Left colon (tissue), 2 donors: Measurements from ENCODE around the gene SLC7A7. TPM values are rescaled to one million over a fixed set of nuclear protein-coding genes. Genes with fewer than 3 reads are reported as not detected.
"Not testable (repeated sequence)": the region's sequence is repeated elsewhere in the genome, so short reads cannot be mapped to it uniquely, and the experiment has no call there.

Source experiments
- ATAC-seq: fragments of 200-7000 bp; cut with Tn5 transposase; one replicate; pipeline ENCODE4 v1.9.1; 2020; ENCODE audit warnings: mild to moderate bottlenecking, moderate library complexity
- DNase-seq, 2 donors: peaks; one replicate each; pipeline ENCODE4 v3.0.0-alpha.2; 2020
- intact Hi-C, 2 donors: fragments of 100-400 bp; cut with DNase I in 1 of 2; cut with micrococcal nuclease in 1 of 2; formaldehyde crosslinking; loops; one replicate each; pipeline versions ENCODE4 v1.11.2 to v1.14.0; 2022; cut with DNase I, micrococcal nuclease
- total RNA-seq, 2 donors: library from RNA; stranded (reverse); fragmentation: NEBNext Ultra II Directional; extraction: Animal tissue kit (Norgen Biotek cat#: 25700); gene quantifications; one replicate each; pipeline ENCODE4 v1.2.1, GENCODE V29; 2021
- donor health status: DM: no; HTN: no; CAD: no.
- donor health status: DM: yes; HTN: yes; CAD: no.

The SLC7A7 gene
- total RNA-seq, 2 donors from 2014 or later, result 8.4 to 17.4 TPM

GRCh38 chr14:22829661-22830442, 14.6 kb upstream of the SLC7A7 start, which contains the start of gene MRPL52:
MRPL52 (plus strand) TSS chr14:22829887; CDS start chr14:22829913, 26 bp downstream.
- DNase-seq (peak; percentile 90 to 93), ATAC-seq (peak; percentile 98)
- intact Hi-C loops, result loop anchor here in 1 of 2 donors (10.0 kb wide), 1 partner anchor 275 kb away; no protein-coding TSS in a partner anchor

- intact Hi-C loops, result loop anchor here in 1 of 2 donors (10.0 kb wide), 1 partner anchor 274 kb away; no protein-coding TSS in a partner anchor
- not testable (repeated sequence) for ATAC-seq, DNase-seq
Measured at GRCh38 chr14:22829076-22829660, 13.9 kb upstream of the SLC7A7 start.

DNA sequence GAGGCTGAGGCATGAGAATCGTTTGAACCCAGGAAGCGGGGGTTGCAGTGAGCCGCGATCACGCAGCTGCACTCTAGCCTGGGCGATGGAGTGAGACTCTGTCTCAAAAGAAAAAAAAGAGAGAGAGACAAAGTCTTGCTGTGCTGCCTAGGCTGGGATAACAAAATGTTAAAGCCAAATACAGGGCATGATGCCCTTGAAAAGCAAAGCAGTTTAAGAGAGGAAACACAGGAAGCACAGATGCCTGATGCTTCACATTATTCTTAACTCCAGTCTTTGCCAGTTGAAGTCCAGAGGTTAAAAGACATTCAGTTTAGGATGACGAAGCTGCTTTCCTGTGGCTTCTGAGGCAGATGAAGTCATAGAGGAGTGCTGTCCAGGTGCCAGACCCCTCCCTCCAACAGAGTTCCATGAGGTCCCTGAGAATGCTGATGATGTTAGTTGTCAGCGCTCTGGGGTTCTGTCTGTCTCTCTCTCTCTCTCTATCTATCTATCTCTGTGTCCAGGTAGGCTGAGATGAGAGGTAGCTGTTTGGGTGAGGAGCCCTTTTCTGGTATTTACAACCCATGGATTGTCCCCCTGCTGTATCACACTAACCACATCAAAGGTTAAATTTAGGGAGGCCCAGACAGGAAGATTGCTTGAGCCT, 9.6 kb upstream of the SLC7A7 start:
- ATAC-seq, result no peak
- intact Hi-C loops, result loop anchor here in 1 of 2 donors (10.0 kb wide), 1 partner anchor 270 kb away; no protein-coding TSS in a partner anchor
- no peak for DNase-seq

- intact Hi-C loops, result loop anchor here in 1 of 2 donors (10.0 kb wide), 1 partner anchor 268 kb away; no protein-coding TSS in a partner anchor
- DNase-seq (peak; percentile 71 to 80), ATAC-seq (peak; percentile 75)
Measured at GRCh38 chr14:22822571-22823098, 7.4 kb upstream of the SLC7A7 start.

GRCh38 chr14:22822016-22822570, 6.9 kb upstream of the SLC7A7 start:
- intact Hi-C loops, result loop anchor here in 1 of 2 donors (10.0 kb wide), 1 partner anchor 267 kb away; no protein-coding TSS in a partner anchor
- ATAC-seq (peak; percentile 16), DNase-seq (peak in 1 of 2 donors; percentile 39)

- intact Hi-C loops, result loop anchor here in 1 of 2 donors (10.0 kb wide), 1 partner anchor 267 kb away; no protein-coding TSS in a partner anchor
- ATAC-seq (no peak), DNase-seq (no peak)
Measured at GRCh38 chr14:22821193-22822015, 6.2 kb upstream of the SLC7A7 start.

DNA sequence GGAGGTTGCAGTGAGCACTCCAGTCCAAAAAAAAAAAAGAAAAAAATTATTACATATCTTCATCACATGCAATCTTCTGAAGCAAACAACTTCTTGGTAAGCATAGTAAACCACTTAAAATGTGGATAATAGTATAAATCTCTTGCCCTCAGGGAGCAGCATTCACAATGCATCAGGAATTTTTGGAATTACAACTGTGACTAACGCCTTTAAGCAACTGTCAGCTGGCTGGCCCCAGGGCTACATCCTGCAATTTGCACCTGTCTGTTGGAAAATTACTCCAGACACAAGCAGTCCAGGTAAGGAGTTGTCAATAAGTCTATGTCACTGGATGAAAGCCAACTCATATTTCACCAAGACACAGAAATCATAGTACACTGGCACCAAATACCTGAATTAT, 5.5 kb upstream of the SLC7A7 start:
- ATAC-seq (no peak), DNase-seq (no peak)
- intact Hi-C loops, result loop anchor here in 1 of 2 donors (10.0 kb wide), 1 partner anchor 266 kb away; no protein-coding TSS in a partner anchor

GRCh38 chr14:22819151-22819988, 4.1 kb upstream of the SLC7A7 start:
- intact Hi-C loops, result no loop called here
- no peak for ATAC-seq
- DNase-seq, result peak; percentile 41 to 46

DNA sequence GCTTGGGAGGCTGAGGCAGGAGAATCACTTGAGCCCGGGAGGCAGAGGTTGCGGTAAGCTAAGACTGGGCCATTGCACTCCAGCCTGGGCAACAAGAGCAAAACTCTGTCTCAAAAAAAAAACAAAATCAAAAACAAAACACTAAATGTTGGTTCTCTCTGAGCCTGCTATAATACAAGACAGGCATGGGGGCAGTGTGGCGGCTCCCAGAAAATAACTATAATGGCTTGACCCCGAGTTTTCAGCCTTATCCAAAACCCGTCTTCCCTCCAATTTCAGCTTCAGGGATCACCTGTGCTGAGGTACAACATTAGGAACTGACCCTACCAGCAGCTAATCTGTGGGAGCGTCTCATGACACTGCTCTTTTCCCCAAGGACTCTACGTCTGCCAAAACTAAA, 862 bp downstream of the SLC7A7 start:
- ATAC-seq (no peak), DNase-seq (no peak)
- intact Hi-C loops, result no loop called here

GRCh38 chr14:22813145-22813544, 2.1 kb downstream of the SLC7A7 start:
- DNase-seq (no peak), ATAC-seq (no peak)
- intact Hi-C loops, result no loop called here

GRCh38 chr14:22812744-22813143, 2.5 kb downstream of the SLC7A7 start:
- ATAC-seq (no peak), DNase-seq (no peak)
- intact Hi-C loops, result no loop called here

DNA sequence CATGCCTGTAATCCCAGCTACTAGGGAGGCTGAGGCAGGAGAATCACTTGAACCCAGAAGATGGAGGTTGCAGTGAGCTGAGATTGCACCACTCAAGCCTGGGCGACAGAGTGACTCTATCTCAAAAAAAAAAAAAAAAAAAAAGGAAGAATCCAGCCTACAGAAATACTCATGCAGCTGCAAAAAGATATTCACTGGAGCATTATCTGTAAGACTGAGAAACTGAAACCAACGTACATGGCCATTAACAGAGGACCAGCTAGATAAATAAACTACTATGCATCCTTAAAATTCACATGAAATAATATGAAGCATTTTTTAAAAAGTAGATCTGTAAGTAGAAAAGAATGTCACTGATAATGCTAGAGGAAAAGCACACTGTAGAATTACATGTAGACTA, 3.5 kb downstream of the SLC7A7 start:
- no peak for DNase-seq
- intact Hi-C loops, result no loop called here

DNA sequence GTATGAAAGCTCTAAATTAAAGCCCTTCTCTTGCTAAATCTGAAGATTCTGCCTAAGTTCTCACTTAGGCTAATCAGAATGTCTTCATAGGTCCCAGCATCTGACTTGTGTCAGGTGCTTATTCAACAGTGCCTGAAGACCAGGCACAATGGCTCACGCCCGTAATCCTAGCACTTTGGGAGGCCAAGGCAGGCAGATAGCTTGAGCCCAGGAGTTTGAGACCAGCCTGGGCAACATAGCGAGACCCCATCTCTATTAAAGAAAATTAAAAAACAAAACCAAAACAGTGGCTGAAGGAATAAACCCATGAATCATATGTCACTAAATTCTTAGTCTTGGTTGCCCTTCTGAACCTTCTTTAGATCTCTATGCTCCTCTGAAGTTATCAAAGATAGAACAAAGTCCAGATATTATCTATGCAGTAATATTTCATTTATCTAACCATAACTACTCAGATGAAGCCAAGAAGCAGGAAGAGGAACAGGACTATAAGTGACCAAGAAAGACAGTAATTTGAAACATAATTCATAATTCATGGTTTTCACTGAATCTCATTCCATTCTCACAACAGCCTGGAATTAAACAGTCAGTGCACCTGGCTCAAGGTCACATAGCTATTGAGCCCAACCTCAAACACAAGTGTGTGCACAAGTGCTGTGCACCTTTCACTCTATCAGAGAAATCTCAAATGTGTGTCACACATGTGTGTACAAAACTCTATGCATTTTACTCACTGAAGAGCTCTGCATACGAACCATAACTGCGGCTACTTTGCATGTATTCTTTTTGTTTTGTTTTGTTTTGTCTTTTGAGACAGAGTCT, 6.6 kb downstream of the SLC7A7 start:
- intact Hi-C loops, result no loop called here
- ATAC-seq (peak; percentile 77), DNase-seq (no peak)

More for the DNA sequence above, 3.5 kb downstream of the SLC7A7 start:
- ATAC-seq, result no peak

DNA sequence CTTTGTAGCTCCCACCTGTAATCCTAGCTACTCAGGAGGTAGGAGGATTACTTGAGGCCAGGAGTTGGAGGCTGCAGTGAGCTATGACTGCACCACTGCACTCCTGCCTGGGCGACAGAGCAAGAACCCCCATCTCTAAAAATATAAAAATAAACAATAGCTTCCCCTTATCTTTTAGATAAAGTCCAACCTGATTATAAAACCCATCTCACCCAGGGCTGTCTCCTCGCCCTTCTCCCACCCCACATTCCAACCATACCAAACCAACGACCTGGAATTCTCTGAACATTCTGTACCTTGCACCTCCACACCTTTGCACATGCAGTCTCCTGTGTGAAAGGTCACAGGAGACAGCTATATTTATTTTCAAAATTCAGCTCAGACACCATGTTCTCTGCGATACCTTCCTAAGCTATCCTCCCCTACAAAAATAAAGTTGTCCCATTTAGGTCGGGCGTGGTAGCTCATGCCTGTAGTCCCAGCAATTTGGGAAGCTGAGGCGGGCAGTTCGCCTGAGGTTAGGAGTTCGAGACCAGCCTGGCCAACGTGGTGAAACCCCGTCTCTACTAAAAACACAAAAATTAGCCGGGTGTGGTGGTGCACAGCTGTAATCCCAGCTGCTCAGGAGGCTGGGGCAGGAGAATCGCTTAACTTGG, 7.7 kb downstream of the SLC7A7 start:
- ATAC-seq, result peak; percentile 79
- DNase-seq, result no peak
- intact Hi-C loops, result no loop called here

DNA sequence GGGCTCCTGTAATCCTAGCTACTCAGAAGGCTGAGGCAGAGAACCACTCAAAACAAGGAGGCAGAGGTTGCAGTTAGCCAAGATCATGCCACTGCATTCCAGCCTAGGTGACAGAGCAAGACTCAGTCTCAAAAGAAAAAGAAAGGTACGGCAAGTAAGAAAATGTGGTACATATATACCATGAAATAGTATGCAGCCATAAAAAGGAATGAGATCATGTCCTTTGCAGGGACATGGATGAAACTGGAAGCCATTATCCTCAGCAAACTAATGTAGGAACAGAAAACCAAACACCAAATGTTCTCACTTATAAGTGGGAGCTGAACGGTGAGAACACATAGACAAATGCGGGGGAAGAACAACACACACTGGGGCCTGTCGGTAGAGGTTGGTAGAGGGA, 10.0 kb downstream of the SLC7A7 start:
- DNase-seq, intact Hi-C loops, ATAC-seq: not testable (repeated sequence)

GRCh38 chr14:22803687-22803974, 11.6 kb downstream of the SLC7A7 start:
- DNase-seq, result no peak
- intact Hi-C loops, result no loop called here
- ATAC-seq, result no peak
